ENCODE data around the gene ABCB1. TPM values are rescaled to one million over a fixed set of nuclear protein-coding genes. Genes with fewer than 3 reads are reported as not detected.

Gene ABCB1
- total and polyA plus RNA-seq, 2 donors (not counting 3 experiments of a cell fraction or from before 2014, with no cell fraction given): 7.1 to 7.5 TPM

DNA sequence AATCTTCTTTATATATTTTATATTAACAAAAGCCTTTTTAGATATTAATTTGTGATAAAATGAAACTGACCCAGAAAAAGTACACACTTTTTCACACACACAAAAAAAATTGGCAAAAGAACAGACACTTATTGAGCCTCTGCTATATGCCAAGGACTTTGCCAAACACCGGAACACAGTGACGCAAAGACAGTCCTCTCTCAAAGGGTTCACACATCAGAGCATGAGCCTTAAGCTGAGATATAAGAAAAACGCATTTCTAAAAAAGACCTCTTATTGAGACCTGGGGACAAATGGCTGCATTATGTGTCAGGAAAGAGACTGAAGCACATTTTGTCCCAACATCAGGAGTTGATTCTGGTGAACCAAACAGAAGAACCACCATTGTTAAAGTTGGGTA is 101.2 kb downstream of the ABCB1 start:
- TF ChIP-seq, protein P1, sequence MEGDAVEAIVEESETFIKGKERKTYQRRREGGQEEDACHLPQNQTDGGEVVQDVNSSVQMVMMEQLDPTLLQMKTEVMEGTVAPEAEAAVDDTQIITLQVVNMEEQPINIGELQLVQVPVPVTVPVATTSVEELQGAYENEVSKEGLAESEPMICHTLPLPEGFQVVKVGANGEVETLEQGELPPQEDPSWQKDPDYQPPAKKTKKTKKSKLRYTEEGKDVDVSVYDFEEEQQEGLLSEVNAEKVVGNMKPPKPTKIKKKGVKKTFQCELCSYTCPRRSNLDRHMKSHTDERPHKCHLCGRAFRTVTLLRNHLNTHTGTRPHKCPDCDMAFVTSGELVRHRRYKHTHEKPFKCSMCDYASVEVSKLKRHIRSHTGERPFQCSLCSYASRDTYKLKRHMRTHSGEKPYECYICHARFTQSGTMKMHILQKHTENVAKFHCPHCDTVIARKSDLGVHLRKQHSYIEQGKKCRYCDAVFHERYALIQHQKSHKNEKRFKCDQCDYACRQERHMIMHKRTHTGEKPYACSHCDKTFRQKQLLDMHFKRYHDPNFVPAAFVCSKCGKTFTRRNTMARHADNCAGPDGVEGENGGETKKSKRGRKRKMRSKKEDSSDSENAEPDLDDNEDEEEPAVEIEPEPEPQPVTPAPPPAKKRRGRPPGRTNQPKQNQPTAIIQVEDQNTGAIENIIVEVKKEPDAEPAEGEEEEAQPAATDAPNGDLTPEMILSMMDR (IDR thresholded peaks at IDR 0.05; ENCODE audit: extremely low read depth in 1 of 2, insufficient read depth in 1 of 2, low read depth in 1 of 2, low read length in 2 of 2): no peak
- TF ChIP-seq MYC (IDR thresholded peaks at IDR 0.05; ENCODE audit: low read depth, low read length) (no peak), JUN (IDR thresholded peaks at IDR 0.05; ENCODE audit: borderline replicate concordance, insufficient read depth, insufficient read length, low read depth) (no peak), EZH2 (IDR thresholded peaks at IDR 0.05; ENCODE audit: borderline replicate concordance, low read depth, low read length, severe bottlenecking) (no peak), POLR2A (IDR thresholded peaks at IDR 0.05; ENCODE audit: low read depth, low read length) (no peak), POLR2AphosphoS5 (IDR thresholded peaks at IDR 0.05; ENCODE audit: insufficient read depth, low read depth, low read length) (no peak), FOS (IDR thresholded peaks at IDR 0.05; ENCODE audit: borderline replicate concordance, insufficient read depth, low read length) (no peak), GATA2 (IDR thresholded peaks at IDR 0.05; ENCODE audit: insufficient read depth, insufficient read length, low read depth, low read length) (no peak)
- TF ChIP-seq, protein P2, sequence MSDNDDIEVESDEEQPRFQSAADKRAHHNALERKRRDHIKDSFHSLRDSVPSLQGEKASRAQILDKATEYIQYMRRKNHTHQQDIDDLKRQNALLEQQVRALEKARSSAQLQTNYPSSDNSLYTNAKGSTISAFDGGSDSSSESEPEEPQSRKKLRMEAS (IDR thresholded peaks at IDR 0.05; ENCODE audit: insufficient read depth, insufficient read length): no peak
- no peak for FAIRE-seq
- ChIA-PET POLR2A (no interaction called here), CTCF (interaction anchor here (0.7 kb wide), 1 partner anchor 17 kb away, joined by 3 read pairs; no protein-coding TSS in a partner anchor)
- intact Hi-C loops (cut with micrococcal nuclease) (no loop called here), dilution Hi-C loops (cut with MboI; ENCODE audit: extremely low pct_ligation_motif_present, low sequenced_read_pairs) (no loop called here)
- Histone ChIP-seq H3K9me3 (replicated peaks; ENCODE audit: control insufficient read depth, insufficient read depth, low read length) (no peaks in the 10 kb centered on the region), H3K9ac (replicated peaks; ENCODE audit: extremely low read depth, insufficient read depth, low read length) (no peak overlapping the region), H3K4me1 (ENCODE audit: control insufficient read depth, extremely low read depth, insufficient read depth, low read length) (no peaks in the 10 kb centered on the region), H3K79me2 (ENCODE audit: control insufficient read depth, insufficient read depth, low read length) (no peaks in the 10 kb centered on the region), H3K27ac (ENCODE audit: insufficient read depth, low read depth, low read length) (no peak overlapping the region), H3K4me3 (replicated peaks in 1 of 3; ENCODE audit: insufficient read depth in 1 of 3, low read depth in 1 of 3, low read length in 3 of 3) (no peak overlapping the region), H3K36me3 (ENCODE audit: control insufficient read depth in 2 of 2, extremely low read depth in 1 of 2, insufficient read depth in 2 of 2, low read length in 2 of 2) (no peaks in the 10 kb centered on the region), H3K9me1 (replicated peaks; ENCODE audit: control insufficient read depth, extremely low read depth, insufficient read depth, low read length) (no peaks in the 10 kb centered on the region), H2AFZ (ENCODE audit: low read depth, low read length) (no peak overlapping the region), H4K20me1 (replicated peaks; ENCODE audit: control insufficient read depth, extremely low read depth, insufficient read depth, low read length) (no peaks in the 10 kb centered on the region), H3K4me2 (ENCODE audit: insufficient read depth, low read length) (no peak overlapping the region), H3K27me3 (ENCODE audit: control insufficient read depth in 2 of 2, insufficient read depth in 2 of 2, low read length in 2 of 2) (peaks cover 0 to 2% of the 10 kb centered on the region in 2 experiments)
- DNase-seq (ENCODE audit: low read depth, low spot score): no peak
- BruUV-seq (replicated peaks): no TSS peak
